Endodermal cell (in vitro differentiated cells): ENCODE results near the gene QSOX1. TPM values are rescaled to one million over a fixed set of nuclear protein-coding genes. Genes with fewer than 3 reads are reported as not detected.

Source experiments
- DNase-seq: peaks from one replicate; pipeline ENCODE4 v3.0.0-alpha.2; 2017
- H3K27ac ChIP-seq: 2 replicates; pipeline ENCODE4 v1.5.1; 2013; ENCODE audit warnings: mild to moderate bottlenecking, low read depth, low read length, moderate library complexity
- H3K27me3 ChIP-seq: 2 replicates; pipeline ENCODE4 v1.6.1; 2013; ENCODE audit warnings: mild to moderate bottlenecking, low read length, moderate library complexity; ENCODE audit not compliant: insufficient read depth, control insufficient read depth, poor library complexity, severe bottlenecking
- H3K36me3 ChIP-seq: 2 replicates; pipeline ENCODE4 v1.7.0; 2013; ENCODE audit warnings: mild to moderate bottlenecking, low read length, moderate library complexity; ENCODE audit not compliant: control insufficient read depth, insufficient read depth
- H3K4me1 ChIP-seq: one replicate; pipeline ENCODE4 v1.7.0; 2013; ENCODE audit warnings: low read length; ENCODE audit not compliant: control insufficient read depth, insufficient read depth
- H3K4me3 ChIP-seq: 2 replicates; pipeline ENCODE4 v1.5.1; 2013; ENCODE audit warnings: mild to moderate bottlenecking, low read length, moderate library complexity
- H3K9ac ChIP-seq: 2 replicates; pipeline ENCODE4 v1.6.1; 2013; ENCODE audit warnings: mild to moderate bottlenecking, low read length, moderate library complexity; ENCODE audit not compliant: poor library complexity, severe bottlenecking; ENCODE audit errors: extremely low read depth
- H3K9me3 ChIP-seq: 2 replicates; pipeline ENCODE4 v1.6.1; 2013; ENCODE audit warnings: mild to moderate bottlenecking, low read length, moderate library complexity; ENCODE audit not compliant: control insufficient read depth
- H3K27ac Mint-ChIP-seq: 2 replicates; pipeline ENCODE4 v1.8.0; 2020; ENCODE audit warnings: mixed read lengths
- H3K27me3 Mint-ChIP-seq: 2 replicates; pipeline ENCODE4 v1.8.0; 2021; ENCODE audit warnings: mild to moderate bottlenecking, mixed read lengths; ENCODE audit not compliant: insufficient read depth
- H3K36me3 Mint-ChIP-seq: 2 replicates; pipeline ENCODE4 v1.8.0; 2020; ENCODE audit warnings: low read depth, mixed read lengths
- H3K4me1 Mint-ChIP-seq: 2 replicates; pipeline ENCODE4 v1.8.0; 2020; ENCODE audit warnings: mixed read lengths
- H3K4me3 Mint-ChIP-seq: 2 replicates; pipeline ENCODE4 v1.8.0; 2020; ENCODE audit warnings: mild to moderate bottlenecking, moderate library complexity, mixed read lengths
- H3K9me3 Mint-ChIP-seq: 2 replicates; pipeline ENCODE4 v1.8.0; 2020; ENCODE audit warnings: mild to moderate bottlenecking, mixed read lengths
- WGBS, 2 experiments: methylation state at CpG; one replicate each; pipeline versions ENCODE4 v1.1.5 to v1.1.7; 2013; ENCODE audit warnings: missing lambda C conversion rate in 2 of 2, mixed read lengths in 1 of 2; ENCODE audit not compliant: insufficient coverage in 1 of 2, insufficient read length in 1 of 2; 5-methylcytosine and 5-hydroxymethylcytosine counted together
- total RNA-seq, 2 donors: library from RNA; stranded (reverse); fragmentation: NEBNext Ultra II Directional in 1 of 2; extraction: Animal tissue kit (Norgen Biotek cat#: 25700) in 1 of 2; gene quantifications; 2 replicates in 1 of 2; 3 replicates in 1 of 2; pipeline ENCODE4 v1.2.1, GENCODE V29; 2021
- TF ChIP-seq, protein P1 (sequence below): fragments of 200-600 bp; sonication (generic); conservative IDR thresholded peaks from 2 replicates; pipeline ENCODE4 v1.5.0; 2021; ENCODE audit warnings: antibody characterized with exemption, mild to moderate bottlenecking

QSOX1 gene
- total RNA-seq, 2 donors from 2014 or later = 77.9 to 116 TPM

DNA sequence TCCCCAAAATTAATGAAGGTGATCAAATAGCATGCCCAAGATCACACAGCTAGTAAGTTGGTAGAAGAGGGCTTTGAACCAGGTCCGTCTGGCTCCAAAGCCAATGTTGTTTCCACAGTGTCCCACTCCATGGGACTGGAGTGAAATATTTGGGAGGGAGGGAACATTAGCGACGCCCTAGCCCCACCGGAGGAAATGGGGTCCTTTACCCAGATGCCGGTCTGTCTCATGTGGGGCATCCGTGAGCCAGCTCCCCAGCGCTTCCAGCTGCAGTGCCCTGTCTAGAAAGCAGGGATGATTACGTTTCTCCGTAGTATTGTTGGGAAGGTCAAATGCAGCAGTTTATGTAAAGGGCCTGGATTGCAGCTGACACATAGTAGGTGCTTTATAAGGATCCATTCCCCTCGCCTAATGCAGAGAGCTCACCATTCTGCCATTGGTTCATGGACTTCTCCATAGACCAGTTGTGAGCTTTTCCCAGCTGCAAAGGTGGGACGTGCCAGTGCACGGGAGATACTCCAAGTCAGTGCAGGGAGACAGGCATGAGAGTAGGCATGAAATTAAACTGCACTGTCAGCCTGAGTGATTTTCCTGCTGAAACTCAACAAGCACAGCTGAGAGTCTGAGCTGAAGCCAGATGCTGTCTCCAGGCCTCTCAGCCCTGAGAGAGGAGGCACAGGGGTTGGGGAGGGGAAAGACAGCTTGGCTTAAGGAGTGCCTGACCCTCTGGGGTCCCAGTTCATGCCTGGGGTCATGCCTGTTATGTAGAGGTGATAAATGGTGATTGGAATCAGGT is 24.7 kb downstream of the QSOX1 start:
- Histone ChIP-seq H3K9me3 (no peaks in the 10 kb centered on the region), H3K27me3 (no peaks in the 10 kb centered on the region), H3K9ac (no peak overlapping the region), H3K36me3 (peaks cover 15% of the 10 kb centered on the region), H3K4me3 (no peak overlapping the region), H3K27ac (no peak overlapping the region), H3K4me1 (no peaks in the 10 kb centered on the region)
- Mint-ChIP-seq H3K27me3 (no peaks in the 10 kb centered on the region), H3K36me3 (peaks cover 10% of the 10 kb centered on the region), H3K4me3 (no peak overlapping the region), H3K27ac (no peak overlapping the region), H3K4me1 (no peaks in the 10 kb centered on the region), H3K9me3 (no peaks in the 10 kb centered on the region)
- no peak for DNase-seq
- TF ChIP-seq, protein P1, sequence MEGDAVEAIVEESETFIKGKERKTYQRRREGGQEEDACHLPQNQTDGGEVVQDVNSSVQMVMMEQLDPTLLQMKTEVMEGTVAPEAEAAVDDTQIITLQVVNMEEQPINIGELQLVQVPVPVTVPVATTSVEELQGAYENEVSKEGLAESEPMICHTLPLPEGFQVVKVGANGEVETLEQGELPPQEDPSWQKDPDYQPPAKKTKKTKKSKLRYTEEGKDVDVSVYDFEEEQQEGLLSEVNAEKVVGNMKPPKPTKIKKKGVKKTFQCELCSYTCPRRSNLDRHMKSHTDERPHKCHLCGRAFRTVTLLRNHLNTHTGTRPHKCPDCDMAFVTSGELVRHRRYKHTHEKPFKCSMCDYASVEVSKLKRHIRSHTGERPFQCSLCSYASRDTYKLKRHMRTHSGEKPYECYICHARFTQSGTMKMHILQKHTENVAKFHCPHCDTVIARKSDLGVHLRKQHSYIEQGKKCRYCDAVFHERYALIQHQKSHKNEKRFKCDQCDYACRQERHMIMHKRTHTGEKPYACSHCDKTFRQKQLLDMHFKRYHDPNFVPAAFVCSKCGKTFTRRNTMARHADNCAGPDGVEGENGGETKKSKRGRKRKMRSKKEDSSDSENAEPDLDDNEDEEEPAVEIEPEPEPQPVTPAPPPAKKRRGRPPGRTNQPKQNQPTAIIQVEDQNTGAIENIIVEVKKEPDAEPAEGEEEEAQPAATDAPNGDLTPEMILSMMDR = no peak
- 95 to 97% methylated on average over 11 to 12 of the region's 12 CpGs for WGBS, 2 experiments

DNA sequence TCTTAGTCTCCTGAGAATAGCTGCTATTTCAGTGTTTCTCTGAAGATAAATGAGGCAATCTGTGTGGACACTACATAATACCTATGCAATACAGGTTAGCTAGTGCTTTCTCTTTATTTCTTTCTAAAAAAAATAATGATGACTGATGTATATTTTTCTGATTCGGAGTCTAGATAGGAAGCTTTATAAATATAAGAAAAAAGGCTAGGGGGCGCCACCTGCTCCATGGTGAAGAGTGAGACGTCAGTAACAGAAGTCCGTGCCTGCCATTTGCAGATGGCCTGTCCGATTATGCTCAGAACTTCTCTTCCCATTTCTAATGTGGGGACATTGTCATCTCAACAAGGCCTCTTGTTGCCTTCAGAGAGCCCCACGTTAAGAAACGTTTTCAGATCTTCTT is 26.4 kb downstream of the QSOX1 start:
- peaks cover 18% of the 10 kb centered on the region for H3K36me3 Mint-ChIP-seq
- H3K4me3 Mint-ChIP-seq = no peak overlapping the region
- H3K27me3 Mint-ChIP-seq = no peaks in the 10 kb centered on the region
- no peaks in the 10 kb centered on the region for H3K4me1 Mint-ChIP-seq
- Histone ChIP-seq H3K36me3 (peaks cover 18% of the 10 kb centered on the region), H3K9ac (no peak overlapping the region), H3K27ac (no peak overlapping the region), H3K4me3 (no peak overlapping the region), H3K4me1 (no peaks in the 10 kb centered on the region), H3K27me3 (no peaks in the 10 kb centered on the region), H3K9me3 (no peaks in the 10 kb centered on the region)
- no peak overlapping the region for H3K27ac Mint-ChIP-seq
- TF ChIP-seq, protein P1 = peak; percentile 78
- peak; percentile 70 for DNase-seq
- 79 to 82% methylated on average over 2 to 7 of the region's 7 CpGs for WGBS, 2 experiments
- H3K9me3 Mint-ChIP-seq = no peaks in the 10 kb centered on the region

DNA sequence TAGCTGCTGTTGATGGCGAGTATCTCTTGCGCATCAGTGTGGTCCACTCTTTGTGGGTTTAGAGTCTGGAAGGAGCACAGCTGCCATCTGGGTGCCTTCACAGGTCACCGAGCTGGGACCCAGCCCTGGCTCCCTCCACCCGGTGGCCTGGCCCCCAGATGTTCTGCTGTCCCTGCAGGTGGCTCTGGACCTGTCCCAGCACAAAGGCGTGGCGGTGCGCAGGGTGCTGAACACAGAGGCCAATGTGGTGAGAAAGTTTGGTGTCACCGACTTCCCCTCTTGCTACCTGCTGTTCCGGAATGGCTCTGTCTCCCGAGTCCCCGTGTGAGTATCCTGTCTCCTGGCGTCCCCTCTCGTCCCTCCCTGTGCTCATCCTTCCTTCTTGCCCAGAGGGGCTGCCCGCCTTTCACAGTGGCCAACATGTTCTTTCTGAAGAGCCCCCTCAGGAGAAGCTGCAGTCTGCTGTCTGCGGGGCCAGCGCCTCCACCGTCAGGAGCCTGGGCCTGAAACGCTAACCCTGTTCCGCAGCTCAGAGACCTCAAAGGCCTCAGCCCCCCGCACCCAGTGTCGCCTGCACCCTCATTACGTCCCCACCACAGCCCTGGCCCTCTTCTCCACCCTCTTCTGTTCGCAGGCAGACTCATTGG is 27.4 kb downstream of the QSOX1 start:
- DNase-seq = no peak
- 92 to 96% methylated on average over 22 to 23 of the region's 23 CpGs for WGBS, 2 experiments
- no peaks in the 10 kb centered on the region for H3K4me1 ChIP-seq
- H3K27me3 ChIP-seq = no peaks in the 10 kb centered on the region
- no peak overlapping the region for H3K9ac ChIP-seq
- Mint-ChIP-seq H3K36me3 (peaks cover 24% of the 10 kb centered on the region), H3K27ac (no peak overlapping the region), H3K9me3 (no peaks in the 10 kb centered on the region), H3K4me1 (no peaks in the 10 kb centered on the region), H3K4me3 (no peak overlapping the region), H3K27me3 (no peaks in the 10 kb centered on the region)
- no peak overlapping the region for H3K4me3 ChIP-seq
- H3K27ac ChIP-seq = peak overlapping the region; percentile 79
- no peaks in the 10 kb centered on the region for H3K9me3 ChIP-seq
- peaks cover 18% of the 10 kb centered on the region for H3K36me3 ChIP-seq
- TF ChIP-seq, protein P1 = no peak
